PFSK-1 (cell line): ENCODE measurements around the gene SEPTIN1.

Source experiments
- FOXP2 ChIP-seq: optimal IDR thresholded peaks from 2 replicates; pipeline ENCODE3; 2011; ENCODE audit warnings: borderline replicate concordance, control low read depth, inconsistent platforms; ENCODE audit not compliant: insufficient read depth; ENCODE audit errors: extremely low read length, extremely low read depth
- POLR2AphosphoS5 ChIP-seq: IDR thresholded peaks from 2 replicates; pipeline ENCODE4 v1.6.1; 2012; ENCODE audit warnings: low read depth, mild to moderate bottlenecking, control low read depth, low read length, moderate library complexity
- REST ChIP-seq, 2 experiments: IDR thresholded peaks; 2 replicates each; pipeline versions ENCODE4 v1.6.1 to v1.8.0; 2011 to 2012; ENCODE audit warnings: low read depth in 2 of 2, low read length in 2 of 2, control low read depth in 1 of 2, inconsistent platforms in 1 of 2, mild to moderate bottlenecking in 1 of 2, moderate library complexity in 1 of 2; ENCODE audit not compliant: insufficient read depth in 1 of 2
- SIN3A ChIP-seq: IDR thresholded peaks from 2 replicates; pipeline ENCODE4 v1.6.1; 2012; ENCODE audit warnings: mild to moderate bottlenecking, low read length, moderate library complexity, borderline replicate concordance; ENCODE audit not compliant: insufficient read depth
- TAF1 ChIP-seq: IDR thresholded peaks from 2 replicates; pipeline ENCODE4 v1.6.1; 2012; ENCODE audit warnings: low read length, control low read depth, borderline replicate concordance; ENCODE audit not compliant: insufficient read depth

Gene SEPTIN1

GRCh38 chr16:30379158-30379783 is 3.1 kb downstream of the SEPTIN1 start:
- TF ChIP-seq FOXP2, result no peak
- TF ChIP-seq SIN3A, result no peak
- TF ChIP-seq POLR2AphosphoS5, result no peak

- TF ChIP-seq POLR2AphosphoS5 (peak; percentile 84), FOXP2 (peak; percentile 68), TAF1 (peak; percentile 91), SIN3A (no peak; the same call in 1 of the 2 replicates)
These were observed 3.9 kb downstream of the SEPTIN1 start for GRCh38 chr16:30378236-30379157.

GRCh38 chr16:30377812-30378235 is 4.5 kb downstream of the SEPTIN1 start:
- TF ChIP-seq SIN3A (no peak), REST (IDR thresholded peaks at IDR 0.05; ENCODE audit: insufficient read depth in 1 of 2, low read depth in 2 of 2, low read length in 2 of 2) (no peak; a peak in 1 of 4 replicates), POLR2AphosphoS5 (peak; percentile 75), TAF1 (peak; percentile 46; the same call in 1 of the 2 replicates), FOXP2 (peak; percentile 49)

- TF ChIP-seq TAF1 (no peak), REST (IDR thresholded peaks at IDR 0.05; ENCODE audit: insufficient read depth in 1 of 2, low read depth in 2 of 2, low read length in 2 of 2) (no peak), POLR2AphosphoS5 (no peak), FOXP2 (no peak), SIN3A (no peak)
These were observed 5.1 kb downstream of the SEPTIN1 start for GRCh38 chr16:30377050-30377811.

- TF ChIP-seq REST (IDR thresholded peaks at IDR 0.05; ENCODE audit: insufficient read depth in 1 of 2, low read depth in 2 of 2, low read length in 2 of 2) (no peak), POLR2AphosphoS5 (no peak), TAF1 (no peak), FOXP2 (no peak), SIN3A (no peak)
These were observed 5.9 kb downstream of the SEPTIN1 start for GRCh38 chr16:30376461-30376902.
